ENCODE data around the gene AADAT. TPM values are rescaled to one million over a fixed set of nuclear protein-coding genes. Genes with fewer than 3 reads are reported as not detected.
"Not testable (repeated sequence)": the region's sequence is repeated elsewhere in the genome, so short reads cannot be mapped to it uniquely, and the experiment has no call there.

The AADAT gene
- total RNA-seq, 1 donor from 2014 or later, result 8.9 TPM

DNA sequence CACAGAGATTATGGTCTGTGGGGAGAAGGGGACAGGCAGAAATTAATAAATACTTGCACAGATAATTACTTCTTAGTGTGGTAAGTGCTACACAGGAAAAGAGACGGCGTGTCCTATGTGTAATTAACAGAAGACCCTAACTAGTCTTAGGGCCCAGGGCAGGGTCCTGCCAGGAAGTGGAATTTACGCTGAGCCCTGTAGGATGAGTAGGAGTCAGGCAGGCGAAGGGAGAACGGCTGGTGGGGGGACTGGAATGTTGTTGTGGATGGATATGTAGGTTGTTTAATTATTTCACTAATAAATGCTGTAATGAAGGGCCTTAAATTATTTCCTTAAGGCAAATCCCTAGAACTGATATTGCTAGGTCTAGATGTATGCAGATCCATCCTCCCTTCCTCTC lies 36.8 kb downstream of the AADAT start:
- Histone ChIP-seq H3K9me3 (no peaks in the 10 kb centered on the region), H3K27me3 (no peaks in the 10 kb centered on the region), H3K27ac (no peak overlapping the region), H3K4me1 (no peaks in the 10 kb centered on the region), H3K4me3 (no peak overlapping the region), H3K36me3 (no peaks in the 10 kb centered on the region)
- TF ChIP-seq, protein P1, sequence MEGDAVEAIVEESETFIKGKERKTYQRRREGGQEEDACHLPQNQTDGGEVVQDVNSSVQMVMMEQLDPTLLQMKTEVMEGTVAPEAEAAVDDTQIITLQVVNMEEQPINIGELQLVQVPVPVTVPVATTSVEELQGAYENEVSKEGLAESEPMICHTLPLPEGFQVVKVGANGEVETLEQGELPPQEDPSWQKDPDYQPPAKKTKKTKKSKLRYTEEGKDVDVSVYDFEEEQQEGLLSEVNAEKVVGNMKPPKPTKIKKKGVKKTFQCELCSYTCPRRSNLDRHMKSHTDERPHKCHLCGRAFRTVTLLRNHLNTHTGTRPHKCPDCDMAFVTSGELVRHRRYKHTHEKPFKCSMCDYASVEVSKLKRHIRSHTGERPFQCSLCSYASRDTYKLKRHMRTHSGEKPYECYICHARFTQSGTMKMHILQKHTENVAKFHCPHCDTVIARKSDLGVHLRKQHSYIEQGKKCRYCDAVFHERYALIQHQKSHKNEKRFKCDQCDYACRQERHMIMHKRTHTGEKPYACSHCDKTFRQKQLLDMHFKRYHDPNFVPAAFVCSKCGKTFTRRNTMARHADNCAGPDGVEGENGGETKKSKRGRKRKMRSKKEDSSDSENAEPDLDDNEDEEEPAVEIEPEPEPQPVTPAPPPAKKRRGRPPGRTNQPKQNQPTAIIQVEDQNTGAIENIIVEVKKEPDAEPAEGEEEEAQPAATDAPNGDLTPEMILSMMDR (IDR thresholded peaks at IDR 0.05), result no peak
- ATAC-seq (no peak), DNase-seq (no peak)
- intact Hi-C loops (cut with DNase I), result loop anchor here (10.0 kb wide), 1 partner anchor 238 kb away; no protein-coding TSS in a partner anchor

DNA sequence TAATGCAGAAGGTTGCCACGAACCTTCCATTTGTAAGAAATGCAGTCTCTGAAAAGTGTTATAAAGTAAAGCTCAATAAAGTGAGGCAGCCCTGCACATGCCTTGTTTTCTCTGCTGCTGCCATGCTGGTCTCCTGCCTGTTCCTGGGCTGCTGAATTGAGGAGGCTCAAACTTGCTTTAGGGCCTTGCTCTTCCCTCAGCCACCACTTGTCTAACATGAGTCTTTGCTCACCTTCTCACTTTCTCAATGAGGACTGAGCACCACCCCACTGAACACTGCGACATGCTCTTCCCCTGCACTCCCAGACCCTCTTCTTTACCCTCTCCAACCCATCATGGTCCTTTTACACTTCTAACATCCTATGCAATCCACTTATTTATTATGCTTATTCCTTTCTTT lies 38.4 kb downstream of the AADAT start:
- Histone ChIP-seq H3K4me3 (no peak overlapping the region), H3K9me3 (no peaks in the 10 kb centered on the region), H3K36me3 (no peaks in the 10 kb centered on the region), H3K27ac (no peak overlapping the region), H3K27me3 (no peaks in the 10 kb centered on the region), H3K4me1 (no peaks in the 10 kb centered on the region)
- DNase-seq (no peak), ATAC-seq (no peak)
- TF ChIP-seq, protein P1 (IDR thresholded peaks at IDR 0.05), result no peak
- intact Hi-C loops (cut with DNase I), result loop anchor here (10.0 kb wide), 1 partner anchor 237 kb away; no protein-coding TSS in a partner anchor

DNA sequence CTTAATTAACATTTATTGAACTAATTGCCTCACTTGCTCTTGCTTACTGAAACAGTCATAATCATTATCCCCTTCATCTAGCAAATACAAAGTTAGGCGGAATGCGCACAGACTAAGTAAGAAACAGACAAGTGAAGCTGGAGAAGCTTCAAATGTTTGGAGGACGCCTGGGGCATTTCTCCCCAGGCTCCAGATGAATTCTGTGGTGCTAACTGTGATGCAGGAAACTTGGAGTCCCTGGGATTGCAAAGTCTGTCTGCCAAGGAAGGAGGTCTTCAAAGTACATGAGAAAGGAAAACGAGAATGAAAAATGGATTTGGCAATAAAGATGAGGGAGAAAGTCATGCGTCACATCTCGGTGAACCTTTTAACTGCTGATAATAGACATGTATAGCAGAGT lies 40.0 kb downstream of the AADAT start:
- intact Hi-C loops (cut with DNase I), result loop anchor here (10.0 kb wide), 1 partner anchor 235 kb away; no protein-coding TSS in a partner anchor

DNA sequence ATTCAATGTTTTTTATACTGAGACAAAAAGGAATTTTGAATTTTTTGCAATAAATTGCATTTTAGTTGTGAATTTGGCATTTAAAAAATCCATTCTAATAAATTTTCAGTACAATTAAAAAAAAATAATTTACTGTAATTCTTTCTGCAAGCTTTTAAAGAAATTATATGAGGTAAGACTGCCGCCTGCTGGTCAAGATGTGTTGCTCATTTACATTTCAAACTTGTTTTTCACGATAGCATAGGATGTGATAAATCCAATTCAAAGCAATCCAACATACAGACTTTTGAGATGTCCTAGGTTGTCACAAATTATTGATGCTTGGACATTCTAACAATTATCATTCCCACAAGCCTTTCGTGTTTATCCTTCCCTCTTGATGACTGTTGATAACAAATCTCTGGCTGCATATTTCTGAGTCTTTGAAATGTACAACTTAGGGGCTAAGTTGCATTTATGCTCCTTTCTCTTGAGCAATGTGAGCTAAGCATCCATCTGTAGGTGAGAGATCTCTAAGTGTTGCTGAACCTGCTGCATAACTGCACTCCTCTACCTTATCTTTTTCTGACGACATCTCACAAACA lies 41.9 kb downstream of the AADAT start:
- Histone ChIP-seq H3K36me3 (no peaks in the 10 kb centered on the region), H3K4me3 (no peak overlapping the region), H3K4me1 (no peaks in the 10 kb centered on the region), H3K27me3 (no peaks in the 10 kb centered on the region), H3K27ac (no peak overlapping the region), H3K9me3 (no peaks in the 10 kb centered on the region)
- TF ChIP-seq, protein P1 (IDR thresholded peaks at IDR 0.05), result peak; percentile 82
- DNase-seq (no peak), ATAC-seq (peak; percentile 49)
- intact Hi-C loops (cut with DNase I), result no loop called here

More for the DNA sequence above, 40.0 kb downstream of the AADAT start:
- H3K36me3 ChIP-seq, result no peaks in the 10 kb centered on the region
- no peak for ATAC-seq
- H3K9me3 ChIP-seq, result no peaks in the 10 kb centered on the region
- no peak overlapping the region for H3K27ac ChIP-seq
- H3K27me3 ChIP-seq, result no peaks in the 10 kb centered on the region
- H3K4me1 ChIP-seq, result no peaks in the 10 kb centered on the region
- H3K4me3 ChIP-seq, result no peak overlapping the region
- DNase-seq, result no peak
- TF ChIP-seq, protein P1 (IDR thresholded peaks at IDR 0.05), result no peak

DNA sequence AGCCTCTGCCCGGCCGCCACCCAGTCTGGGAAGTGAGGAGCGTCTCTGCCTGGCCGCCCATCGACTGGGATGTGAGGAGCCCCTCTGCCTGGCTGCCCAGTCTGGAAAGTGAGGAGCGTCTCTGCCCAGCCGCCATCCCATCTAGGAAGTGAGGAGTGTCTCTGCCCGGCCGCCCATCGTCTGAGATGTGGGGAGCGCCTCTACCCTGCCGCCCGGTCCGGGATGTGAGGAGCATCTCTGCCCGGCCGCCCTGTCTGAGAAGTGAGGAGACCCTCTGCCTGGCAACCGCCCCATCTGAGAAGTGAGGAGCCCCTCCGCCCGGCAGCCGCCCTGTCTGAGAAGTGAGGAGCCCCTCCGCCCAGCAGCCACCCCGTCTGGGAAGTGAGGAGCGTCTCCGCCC lies 43.6 kb downstream of the AADAT start:
- DNase-seq; H3K9me3 ChIP-seq; H3K4me1 ChIP-seq; intact Hi-C loops (cut with DNase I); ATAC-seq; H3K27ac ChIP-seq; H3K4me3 ChIP-seq; H3K27me3 ChIP-seq; H3K36me3 ChIP-seq: not testable (repeated sequence)

DNA sequence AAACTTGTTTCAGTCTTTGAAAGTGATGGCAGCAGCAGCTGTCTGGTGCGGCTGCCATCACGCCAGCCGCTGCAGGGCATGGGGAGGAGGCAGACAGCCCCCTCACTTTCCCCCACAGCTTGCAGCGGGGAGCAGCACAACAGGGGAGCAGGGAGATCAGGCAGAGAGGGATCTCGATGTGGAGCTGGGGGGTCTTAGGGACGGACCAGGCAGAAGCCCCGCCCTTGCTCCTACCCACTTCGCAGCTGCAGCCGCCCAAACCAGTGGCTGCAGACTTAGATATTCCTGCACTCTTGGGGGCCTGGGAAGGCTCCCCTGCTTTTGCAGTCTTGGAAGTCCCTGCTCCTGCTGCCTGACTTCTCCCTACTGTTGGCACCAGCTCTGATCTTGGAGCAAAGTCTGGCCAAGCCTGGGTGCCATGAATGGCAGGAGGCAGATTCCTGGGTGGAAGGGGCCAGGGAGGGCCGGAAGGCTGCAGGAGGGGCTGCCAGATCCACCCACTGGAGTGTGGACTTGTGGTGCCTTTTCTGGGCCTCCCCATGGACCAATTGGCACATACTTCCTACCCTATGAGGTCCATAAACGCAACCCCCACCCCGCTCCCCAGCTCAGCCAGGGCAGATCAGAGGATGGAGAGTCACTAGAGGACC lies 49.6 kb downstream of the AADAT start:
- no peaks in the 10 kb centered on the region for H3K36me3 ChIP-seq
- intact Hi-C loops (cut with DNase I), result no loop called here
- no peak overlapping the region for H3K4me3 ChIP-seq
- ATAC-seq (peak; percentile 19), DNase-seq (no peak)
- TF ChIP-seq, protein P1 (IDR thresholded peaks at IDR 0.05), result no peak
- no peaks in the 10 kb centered on the region for H3K9me3 ChIP-seq
- H3K27ac ChIP-seq, result no peak overlapping the region
- no peaks in the 10 kb centered on the region for H3K4me1 ChIP-seq
- no peaks in the 10 kb centered on the region for H3K27me3 ChIP-seq
